ENCODE data around the gene SLIT3.

Gene SLIT3

DNA sequence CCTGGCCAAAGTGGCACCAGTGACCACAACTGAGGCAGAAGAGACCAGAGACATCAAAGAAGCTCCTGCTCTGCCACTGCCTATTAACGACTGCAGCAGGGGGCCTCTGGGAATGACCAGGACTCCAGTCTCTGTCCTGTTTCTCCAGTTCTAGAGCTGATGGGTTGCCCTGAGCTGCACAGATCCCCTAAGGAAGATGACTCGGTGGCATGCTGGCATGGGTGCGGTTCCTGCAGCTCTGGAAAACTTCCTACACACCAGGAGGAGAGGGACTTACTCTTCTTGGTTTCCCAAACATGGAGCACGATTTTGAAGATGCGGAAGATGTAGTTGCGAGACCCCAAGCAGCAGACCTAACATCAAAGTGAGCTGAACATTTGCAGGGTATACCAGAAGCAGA, 2.7 kb downstream of the SLIT3 start:
- DNase-seq, result no peak

DNA sequence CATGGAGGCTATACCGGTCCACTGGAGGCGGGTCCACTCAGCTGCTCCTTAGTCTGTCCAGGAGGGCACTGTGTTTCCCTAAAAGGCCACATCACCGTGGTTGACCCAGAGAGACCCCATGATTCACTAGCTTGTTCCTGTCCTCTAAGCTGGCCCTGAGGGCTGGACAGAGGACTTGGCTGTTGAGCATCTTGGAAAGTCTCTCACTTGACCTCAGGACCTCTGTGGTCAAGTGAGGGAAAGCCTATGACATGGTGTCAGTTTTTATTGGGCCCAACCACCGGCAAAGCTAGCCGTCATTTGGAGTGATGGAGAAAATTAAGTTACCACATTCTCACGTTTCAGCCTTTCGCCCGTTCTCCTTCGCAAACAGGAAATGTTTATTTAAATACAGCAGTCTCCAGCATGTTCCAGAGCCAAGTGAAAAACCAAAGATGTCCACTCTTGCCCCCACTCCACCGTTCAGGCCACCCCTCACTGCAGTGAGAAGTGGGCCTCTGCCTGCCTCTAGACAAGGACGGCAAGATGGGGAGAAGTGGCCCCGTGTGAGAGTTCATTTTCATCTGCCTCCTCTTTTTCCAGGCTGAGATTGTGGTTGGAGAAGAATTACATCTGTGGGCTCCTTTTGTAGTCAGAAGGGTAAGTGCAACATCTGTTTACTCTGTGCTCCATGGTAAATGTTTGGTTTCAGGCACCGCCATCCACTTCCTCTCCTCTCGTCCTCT, 4.4 kb downstream of the SLIT3 start:
- DNase-seq, result no peak

DNA sequence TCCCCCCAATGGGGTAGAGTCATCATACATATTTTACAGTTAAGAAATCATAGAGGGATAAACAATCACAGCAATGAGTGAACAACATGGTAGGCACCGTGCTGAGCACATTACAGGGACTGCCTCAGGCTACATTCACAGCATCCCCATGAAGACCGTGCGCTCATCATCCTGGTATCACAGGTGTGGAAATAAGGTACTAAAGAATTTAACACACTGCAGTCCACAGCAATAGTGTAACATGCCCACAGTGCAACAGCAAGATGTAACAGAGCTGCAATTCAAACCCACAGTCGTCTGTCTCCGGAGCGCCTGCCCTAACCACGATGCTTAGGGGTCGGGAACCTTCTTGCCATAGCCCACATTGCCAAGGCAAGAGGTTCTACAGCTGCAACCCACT, 5.6 kb downstream of the SLIT3 start:
- DNase-seq, result no peak

DNA sequence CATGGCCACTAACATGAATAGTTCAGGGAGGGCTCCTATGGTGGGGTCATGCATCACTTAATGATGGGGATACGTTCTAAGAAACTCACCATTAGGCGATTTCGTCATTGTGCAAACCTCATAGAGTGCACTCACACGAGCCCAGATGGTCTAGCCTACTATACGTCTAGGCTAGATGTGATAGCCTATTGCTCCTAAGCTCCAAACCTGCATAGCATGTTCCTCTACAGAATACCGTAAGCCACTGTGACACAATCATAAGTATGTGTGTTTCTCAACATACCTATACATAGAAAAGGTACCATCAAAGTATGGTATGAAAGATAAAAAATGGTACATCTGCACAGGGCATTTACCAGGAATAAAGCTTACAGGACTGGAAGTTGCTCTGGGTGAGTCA, 6.3 kb downstream of the SLIT3 start:
- DNase-seq, result no peak

DNA sequence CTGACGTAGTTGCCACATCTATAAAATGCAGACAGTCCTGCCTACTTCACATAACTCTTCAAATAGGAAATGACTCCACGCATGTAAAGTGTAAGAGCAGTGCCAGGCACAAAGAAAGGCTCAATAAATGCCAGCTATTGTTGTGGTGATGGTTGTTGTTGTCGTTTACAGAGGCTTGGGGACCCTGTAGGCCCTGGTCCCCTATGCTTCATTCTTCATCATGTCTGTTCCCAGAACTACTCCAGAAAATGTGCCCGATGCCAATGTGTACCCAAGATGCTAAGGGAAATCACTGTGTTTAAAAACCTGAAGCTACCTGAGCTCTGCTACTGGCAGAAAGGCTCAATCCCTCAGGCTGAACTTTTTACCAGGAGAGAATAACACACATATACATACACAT, 9.1 kb downstream of the SLIT3 start:
- DNase-seq, result no peak

DNA sequence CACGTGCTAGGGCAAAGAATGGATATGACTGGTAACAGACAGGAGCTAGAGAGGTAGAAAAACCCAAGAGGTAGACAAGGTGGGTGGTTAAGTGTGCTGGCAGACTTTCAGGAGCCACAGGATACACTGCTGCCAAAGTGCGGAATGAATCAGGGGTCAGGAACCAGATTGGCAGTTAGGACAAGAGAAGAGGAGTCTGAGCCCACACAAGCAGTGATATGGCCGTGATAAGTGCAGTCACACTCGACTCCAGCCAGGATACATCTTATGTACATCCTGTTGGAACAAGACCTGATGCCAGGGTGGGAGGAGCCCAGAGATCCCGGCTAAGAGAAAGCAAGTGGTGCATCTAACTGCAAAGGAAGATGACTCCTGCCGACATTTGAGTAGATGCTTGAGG, 10.0 kb downstream of the SLIT3 start:
- no peak for DNase-seq

DNA sequence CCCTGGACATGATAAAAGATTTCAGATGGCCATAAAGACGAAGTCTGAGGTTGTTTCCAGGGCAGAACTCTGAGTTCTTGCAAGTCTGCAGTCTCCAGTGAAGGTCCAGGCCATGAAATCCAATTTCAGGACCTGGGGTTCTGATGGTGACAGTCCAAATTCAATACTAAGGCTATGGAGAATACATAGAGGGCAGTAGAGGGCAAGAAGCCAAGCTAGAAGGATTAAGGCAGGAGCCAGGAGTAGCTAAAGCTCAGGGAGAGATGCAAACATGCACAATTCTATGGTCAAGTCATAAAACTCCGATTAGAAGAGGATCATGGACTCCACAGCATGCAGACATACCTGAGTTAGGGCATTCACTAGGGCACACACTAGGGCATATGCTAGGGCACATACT, 11.4 kb downstream of the SLIT3 start:
- DNase-seq, result no peak

DNA sequence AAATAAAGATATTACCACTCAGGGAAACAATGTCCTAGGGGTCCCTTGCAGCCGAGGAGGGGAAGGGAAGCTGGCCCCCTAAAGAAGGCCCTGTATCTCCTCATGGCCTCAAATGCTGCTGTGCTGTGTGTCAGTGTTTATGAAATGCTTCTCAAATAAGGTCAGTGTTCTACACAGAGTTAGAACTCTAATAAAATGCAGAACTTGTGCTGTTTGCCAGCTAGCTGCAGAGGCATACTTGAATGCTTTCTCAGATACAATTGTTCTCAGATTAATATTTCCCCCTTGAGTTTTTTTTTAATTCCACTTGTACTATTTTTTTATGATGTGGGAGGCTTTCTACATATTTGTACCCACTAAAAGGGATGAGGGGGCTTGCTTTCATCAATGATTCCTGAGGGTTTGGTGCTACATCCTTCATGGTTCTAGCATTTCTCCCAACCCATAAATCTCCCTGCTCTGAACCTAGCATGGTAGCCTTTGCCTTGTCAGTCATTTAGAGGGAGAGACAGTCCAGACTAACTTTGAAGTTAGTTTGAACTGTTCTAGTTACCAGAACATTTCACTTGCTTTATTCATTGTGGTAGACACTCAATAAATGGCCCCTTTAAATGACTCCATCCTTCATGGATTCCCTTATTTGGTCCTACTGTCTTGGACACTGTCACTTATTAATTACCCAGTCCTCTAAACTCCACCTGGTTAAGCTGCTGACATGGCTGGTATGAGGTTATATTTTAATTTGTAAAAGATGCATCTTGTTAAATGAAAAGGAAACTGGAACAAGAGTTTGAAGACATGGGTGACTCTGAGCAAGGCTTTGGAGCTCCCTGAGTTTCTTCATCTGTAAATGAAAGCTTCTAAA, 12.6 kb downstream of the SLIT3 start:
- DNase-seq, result no peak

DNA sequence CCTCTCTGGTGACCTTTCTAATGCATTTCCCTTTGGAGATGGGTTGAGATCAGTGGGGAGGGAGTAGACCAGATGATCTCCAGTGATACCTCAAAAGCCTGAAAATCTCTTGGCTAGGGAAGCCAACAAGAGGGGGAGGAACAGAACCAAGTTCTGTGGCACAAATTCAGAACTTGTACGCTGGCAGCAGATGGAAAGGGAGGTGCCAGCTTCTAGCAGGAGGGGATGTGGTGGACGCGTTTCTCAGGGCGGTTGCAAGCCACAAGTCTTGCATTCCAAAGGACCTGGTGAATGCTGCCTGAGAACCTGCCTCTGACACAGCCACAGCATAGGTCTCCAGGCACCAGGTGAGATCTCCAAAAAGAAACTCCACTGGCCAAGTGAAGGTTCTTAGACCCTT, 13.4 kb downstream of the SLIT3 start:
- DNase-seq, result no peak

DNA sequence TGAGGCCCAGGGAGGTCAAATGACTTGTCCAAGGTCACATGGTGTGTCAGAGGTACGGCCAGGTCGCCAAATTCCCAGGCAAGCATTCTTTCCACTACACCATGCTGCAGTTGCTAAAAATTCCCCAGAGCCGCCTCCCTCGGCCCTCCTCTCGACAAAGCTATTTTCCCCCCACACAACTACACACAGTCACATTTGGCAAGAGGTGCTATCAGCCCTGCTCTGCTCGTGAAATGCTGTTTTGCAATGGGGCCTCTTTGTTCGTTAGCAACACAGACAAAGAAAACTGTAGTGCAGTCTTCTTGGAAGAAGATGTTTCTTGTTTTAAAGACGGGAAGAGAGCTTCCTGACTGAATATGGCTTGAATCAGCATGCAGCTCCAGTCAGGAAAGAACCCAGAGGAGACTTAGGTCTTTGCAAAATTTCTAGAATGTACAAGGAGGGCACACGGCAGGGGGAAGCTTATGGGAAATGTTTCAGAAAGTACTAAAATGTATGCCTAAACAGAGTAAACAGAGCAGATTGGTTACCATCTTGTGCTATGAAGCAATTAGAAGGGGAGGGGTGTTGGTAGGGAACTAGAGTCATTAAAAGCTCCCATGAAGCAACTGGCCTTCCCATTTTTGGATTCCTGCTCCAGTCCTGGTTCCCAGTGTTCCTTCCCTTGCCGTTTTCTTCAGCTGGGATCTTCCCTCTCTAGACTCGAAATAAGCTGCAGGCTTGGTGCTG, 14.2 kb downstream of the SLIT3 start:
- DNase-seq, result no peak

DNA sequence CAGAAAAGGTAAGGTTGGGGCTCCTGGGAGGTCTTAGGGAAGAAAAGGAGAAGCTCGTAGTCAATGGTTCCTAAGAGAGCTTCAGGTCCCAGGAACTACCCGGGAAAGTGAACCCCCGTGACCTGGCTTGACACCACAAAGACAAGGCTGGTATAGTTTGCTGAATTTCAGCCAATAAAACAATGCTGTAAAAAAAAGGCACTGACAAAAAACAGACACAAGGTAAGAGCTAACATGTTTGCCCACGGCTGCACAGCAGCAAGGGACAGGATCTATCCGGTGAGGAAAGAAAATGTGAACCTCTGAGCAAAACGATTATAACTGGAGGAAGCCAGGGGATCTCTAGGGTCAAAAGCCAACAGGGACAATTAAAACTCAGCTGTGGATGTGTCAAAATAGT, 17.1 kb downstream of the SLIT3 start:
- no peak for DNase-seq

DNA sequence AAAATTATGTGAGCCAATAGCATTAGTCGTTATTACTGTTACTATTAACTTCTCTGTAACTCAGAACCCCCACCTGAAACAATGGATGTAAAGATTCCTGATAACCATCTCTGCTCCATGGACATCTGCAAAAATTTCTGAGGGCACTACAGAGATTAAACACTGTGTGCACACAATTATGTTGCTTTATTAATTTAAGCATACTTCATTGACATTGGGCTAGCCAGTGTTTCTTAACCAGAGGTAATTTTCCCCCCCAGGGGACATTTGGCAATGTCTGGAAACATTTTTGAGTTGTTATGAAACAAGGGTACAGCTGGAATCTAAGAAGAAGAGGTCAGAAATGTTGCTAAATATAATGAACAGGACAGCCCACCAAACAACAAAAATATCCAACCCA, 19.3 kb downstream of the SLIT3 start:
- no peak for DNase-seq

DNA sequence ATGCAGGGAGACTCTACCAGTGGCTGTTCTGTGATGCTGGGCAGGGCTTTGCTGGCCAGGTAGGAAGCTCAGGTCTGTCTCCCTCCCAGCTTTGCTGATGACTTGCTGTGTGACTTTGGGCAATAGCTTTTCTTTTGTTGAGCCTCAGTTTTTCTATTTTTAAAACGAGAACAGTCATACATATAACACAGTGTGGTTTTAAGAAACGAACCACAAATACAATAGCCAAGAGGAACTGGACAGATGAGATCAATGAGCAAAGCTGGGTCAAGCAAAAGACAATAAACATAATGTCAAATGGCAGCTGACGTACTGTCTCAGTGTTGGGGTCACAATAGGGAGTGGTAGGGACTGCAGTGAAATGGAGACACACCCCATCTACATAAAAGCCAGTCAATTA, 20.2 kb downstream of the SLIT3 start:
- no peak for DNase-seq

DNA sequence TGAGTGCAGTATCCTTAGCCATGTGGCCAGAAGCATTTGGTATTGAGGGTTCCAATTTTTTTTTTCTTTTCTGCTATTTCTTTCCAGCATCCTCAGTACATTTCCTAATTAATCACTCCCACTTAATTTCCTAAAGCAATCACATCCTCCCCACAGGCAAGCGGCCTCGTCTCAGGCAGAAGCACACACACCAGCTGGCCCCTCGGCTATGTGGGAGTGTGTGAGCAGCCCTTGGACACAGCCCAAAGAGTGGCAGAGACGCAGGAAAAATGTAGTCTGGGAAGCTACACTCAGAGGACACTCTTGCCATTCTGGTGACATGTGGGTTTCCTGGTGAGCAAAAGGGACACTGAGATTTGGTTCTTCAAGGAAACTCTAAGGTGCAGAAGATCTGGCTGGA, 20.7 kb downstream of the SLIT3 start:
- no peak for DNase-seq

DNA sequence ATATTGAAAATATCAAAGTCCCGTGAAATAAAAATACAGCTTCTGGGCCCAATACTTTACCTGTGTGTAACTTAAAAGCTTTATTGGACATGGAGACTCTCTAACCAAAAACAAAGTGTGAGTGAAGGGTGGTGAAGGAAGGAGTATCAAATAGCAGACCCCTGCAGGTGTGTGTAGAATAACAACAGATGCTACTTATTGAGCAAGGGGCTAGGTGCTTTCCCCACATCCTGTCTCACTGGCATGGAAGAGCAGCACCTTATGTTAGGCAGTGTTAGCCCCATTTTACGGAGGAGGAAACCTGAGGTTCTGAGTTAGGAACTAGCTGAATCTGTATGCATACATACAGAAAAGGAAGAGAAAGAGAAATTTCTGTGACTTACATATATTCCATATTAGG, 21.8 kb downstream of the SLIT3 start:
- DNase-seq, result no peak

DNA sequence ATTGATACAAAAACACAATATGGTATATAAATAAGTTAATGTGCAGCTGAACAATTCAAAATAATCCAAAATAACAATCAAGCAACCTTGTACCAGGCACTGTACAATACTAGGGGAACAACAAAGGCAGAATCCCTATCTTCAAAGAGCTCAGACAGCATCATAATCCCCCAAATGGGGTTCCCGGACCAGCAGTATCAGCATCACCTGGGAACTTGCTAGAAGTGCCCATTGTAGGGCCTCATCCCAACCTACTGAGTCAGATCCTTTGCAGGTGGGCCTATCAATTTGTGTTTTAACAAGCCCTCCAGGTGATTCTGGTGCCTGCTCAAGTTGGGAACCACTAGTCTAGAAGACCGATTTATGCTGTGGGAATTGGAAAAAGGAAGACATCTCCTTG, 27.1 kb downstream of the SLIT3 start:
- no peak for DNase-seq

DNA sequence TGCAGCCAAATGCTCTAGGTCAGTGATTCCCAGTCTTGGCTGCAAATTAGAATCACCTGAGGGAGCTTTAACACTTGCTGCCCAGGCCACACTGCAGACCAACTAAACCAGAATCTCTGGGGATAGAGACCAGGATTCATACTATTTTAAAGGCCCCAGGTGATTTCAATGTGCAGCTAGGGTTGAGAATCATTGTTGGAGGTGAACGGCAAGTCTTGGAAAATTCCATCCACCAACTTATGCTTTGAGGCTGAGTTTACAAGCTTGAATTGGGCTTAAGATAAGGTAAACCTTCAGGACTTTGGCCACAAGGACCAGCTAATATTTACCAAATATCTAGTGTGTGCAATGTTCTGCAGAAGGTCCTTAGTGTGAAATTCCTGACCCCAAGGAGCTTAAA, 27.5 kb downstream of the SLIT3 start:
- DNase-seq, result no peak

DNA sequence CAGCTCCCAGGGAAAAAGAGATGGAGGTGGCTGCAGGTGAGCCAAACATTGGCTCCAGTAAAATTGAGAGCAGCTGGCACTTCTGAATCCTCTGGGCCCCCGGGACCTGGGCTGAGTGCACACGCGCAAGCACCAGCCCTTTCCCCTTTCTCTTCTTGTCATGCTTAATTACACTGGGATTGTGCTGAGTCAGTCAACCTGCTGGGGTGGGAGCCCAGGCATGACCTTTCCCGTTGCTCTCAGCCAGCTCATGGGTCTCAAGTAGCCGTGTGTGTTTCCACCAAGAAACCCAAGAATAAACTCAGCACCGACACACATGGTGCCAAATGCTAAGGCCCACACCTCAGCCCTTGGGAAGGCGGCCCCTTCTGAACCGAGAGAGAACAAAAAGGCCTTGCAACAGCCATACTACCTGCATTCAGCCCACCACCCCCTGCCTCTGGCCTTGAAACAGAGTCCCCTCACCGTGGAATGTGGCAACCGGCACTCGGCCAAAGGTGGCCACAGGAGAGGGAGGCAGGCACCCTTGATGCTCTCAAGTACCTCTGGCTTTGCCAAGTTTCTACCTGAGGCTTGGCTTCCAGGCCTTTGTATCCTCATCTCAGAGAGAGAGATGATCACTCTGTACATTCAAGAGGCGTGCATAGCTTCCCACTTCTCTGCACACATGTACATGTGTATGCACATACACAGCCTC, 28.1 kb downstream of the SLIT3 start:
- no peak for DNase-seq

DNA sequence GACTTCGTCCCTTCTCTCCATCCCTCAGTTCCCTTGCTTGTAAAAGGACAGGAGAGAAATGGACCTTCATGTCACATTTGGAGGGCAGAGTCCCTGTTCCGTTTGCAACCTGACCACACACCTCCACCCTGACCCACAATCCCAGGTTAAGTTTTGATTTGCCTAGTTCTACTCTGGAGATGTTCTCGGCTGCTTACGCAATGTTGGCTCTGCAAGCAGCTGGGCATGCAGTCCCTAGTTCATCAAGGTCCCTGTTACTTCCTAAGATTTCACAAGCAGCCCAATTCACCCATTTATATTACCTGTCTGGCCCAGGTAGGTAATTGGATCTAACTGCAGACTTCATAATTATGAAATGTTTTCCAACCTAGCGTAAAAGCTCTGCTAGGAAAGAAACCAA, 28.8 kb downstream of the SLIT3 start:
- no peak for DNase-seq

DNA sequence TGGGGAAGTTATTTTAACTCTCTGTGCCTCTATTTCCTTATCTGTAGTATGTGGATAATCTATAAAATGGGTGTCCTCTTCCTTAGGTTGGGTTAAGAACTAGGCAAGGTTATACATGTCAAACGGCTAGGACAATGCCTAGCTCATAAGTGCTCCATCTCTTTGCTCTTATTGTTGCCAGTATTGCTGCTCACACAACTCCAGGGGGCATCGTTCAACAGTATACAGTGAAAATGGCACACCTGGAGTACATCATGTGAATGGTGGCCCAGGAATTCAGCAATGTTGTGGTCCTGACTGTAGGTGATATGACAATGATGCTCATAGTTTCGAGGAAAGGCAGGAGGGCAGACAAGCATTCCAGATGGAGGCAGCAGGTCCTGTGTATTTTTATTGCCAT, 30.1 kb downstream of the SLIT3 start:
- DNase-seq, result no peak

DNA sequence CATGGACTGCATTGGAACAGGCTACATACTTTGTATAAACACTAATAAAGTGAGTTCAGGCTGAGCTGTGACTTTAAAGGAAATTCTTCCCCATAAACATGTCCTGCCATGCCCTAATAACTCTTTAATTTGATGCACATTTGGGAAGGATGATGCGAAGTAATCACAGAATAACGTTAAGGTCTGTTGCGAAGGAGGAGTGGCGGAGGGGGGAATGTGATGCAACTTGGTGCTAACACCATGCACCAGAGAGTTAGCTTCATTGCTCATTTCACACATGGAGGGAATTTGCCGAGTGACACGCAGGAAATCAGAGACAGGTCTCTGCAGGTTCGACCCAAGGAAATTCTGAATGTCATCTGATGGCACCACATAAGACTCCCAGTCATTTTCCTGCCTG, 32.9 kb downstream of the SLIT3 start:
- DNase-seq, result no peak

DNA sequence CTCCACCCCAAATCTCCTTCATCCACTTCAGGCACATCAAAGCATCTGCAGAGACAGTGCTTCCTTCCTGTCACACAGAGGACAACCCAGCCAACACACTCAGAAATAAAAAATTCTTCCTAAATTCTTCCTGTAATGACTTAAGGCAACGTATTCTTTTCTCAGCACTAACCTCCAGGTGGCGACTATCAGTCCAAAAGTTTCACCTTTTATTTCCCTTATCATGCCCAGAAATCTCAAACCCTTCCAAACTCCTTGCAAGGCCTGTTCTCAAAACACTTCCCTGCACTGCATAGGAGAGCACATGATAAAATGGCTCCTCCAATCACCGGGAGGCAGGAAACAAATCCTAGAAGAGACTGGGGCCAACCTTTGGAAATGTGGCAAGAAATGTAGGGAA, 35.1 kb downstream of the SLIT3 start:
- no peak for DNase-seq

DNA sequence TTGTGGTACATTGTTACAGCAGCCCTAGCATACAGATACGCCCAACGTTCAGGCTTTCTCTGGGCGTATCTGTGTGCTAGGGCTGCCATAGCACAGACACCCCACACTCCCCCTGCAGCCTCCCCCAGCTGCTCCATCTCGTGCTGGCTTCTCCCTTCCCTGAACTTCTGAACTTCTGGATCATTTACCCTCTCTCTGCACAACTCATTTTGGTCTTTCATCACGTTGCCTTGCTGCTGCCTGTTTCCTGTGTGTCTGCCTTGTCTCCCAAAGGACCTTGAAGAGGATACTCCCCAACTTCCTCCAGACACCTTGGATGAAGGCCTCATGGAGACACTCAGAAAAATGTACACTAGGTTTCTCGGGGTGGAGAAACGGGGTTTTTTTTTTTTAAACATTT, 37.3 kb downstream of the SLIT3 start:
- DNase-seq, result no peak
